GM21423 (cell line): ENCODE measurements around the gene ISG20.
A peak's percentile ranks its signal among the peaks of the same experiment; 100 is the strongest.
"Not testable (repeated sequence)": the region's sequence is repeated elsewhere in the genome, so short reads cannot be mapped to it uniquely, and the experiment has no call there.

Source experiments
- ATAC-seq: cut with Tn5 transposase; IDR thresholded peaks from one replicate; pipeline ENCODE4 v1.9.1; 2021; ENCODE audit warnings: mild to moderate bottlenecking, moderate library complexity; ENCODE audit not compliant: unreplicated experiment

The ISG20 gene

DNA sequence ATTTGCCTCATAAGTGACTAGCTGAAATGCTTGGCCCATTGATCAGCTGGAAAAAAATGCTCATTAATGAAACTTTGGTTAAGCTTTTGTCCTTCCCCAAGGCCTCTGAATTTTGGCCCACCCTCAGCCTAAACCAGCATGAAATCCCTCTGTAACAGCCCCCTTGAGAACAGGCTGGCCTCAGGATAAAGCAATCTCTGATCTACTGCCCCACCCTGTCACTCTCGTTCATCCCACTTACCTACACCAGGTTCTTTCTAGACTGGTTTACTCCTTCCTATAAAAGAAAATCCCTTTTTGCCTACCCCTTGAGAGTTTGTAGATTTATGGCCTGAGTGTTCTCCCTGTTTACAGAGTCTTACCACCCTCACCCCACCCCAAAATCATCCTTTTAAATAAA lies 21.0 kb upstream of the ISG20 start:
- no peak for ATAC-seq

DNA sequence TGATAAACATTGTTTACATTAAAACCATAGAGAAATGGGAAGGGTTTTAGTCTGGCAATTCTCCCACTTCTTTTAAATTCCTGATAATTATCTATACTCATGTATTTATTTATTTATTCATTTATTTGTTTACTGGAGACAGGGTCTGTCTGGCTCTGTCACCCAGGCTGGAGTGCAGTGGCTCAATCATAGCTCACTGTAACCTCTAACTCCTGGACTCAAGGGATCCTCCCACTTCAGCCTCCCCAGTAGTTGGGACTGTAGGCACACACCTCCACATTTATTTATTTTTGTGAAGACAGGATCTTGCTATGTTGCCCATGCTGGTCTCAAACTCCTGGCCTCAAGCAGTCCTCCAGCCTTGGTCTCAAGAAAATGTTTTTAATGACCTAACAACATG lies 20.1 kb upstream of the ISG20 start:
- ATAC-seq, result no peak

DNA sequence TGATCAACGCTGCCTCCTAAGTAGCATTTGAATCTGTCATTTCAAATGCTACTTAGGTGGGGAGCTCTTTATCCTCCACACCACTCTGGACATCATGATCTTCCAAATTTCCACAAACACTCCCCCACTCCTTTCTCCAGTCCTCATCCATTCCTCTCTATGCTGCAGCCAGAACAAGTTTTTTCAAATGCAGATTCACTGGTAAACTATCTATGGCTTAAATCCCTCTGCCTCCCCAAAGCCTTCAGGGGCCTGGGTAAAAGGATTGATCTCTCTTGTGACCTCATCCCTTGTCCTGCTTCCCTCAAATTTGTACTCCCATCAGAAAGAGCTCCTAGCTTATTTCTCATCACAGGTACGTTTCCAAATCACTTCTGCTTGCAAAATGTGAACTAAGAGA lies 19.0 kb upstream of the ISG20 start:
- no peak for ATAC-seq

DNA sequence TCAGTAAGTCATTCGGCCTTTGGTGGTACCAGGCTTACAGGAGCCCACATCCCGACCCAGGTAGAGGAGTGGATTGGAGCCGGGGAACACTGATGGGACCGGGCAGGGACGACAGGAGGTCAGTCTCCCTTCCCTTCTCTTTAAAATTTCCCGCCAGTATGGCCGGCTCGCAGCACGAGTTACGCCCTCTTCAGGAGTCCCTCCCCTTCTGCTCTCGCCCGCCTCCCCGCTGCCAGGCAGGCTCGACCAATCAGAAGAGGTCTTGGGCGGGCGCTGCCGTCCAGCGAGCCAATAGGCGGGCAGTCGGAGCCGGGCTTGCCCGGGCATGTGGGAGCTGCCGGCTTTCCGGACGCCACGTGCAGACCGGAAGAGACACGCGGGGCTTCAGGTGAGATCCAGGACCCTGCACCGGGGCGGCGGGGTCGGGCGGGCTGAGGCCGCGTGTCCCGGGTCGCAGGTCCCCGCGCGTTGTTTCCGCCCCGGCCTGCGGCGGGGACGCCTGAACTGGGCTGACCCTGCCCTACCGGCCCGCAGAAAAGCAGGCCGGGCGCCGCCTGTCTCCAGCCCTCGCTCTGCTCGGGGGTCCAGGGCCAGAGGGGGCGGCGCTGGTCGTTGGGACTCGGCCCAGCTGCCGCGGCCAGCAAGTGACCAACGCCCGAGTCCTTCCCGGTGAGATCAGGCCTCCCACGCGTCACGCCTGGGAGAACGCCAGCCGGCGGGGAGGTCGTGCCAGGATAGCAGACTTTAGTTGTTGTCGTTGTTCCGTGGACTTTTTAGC lies 17.6 kb upstream of the ISG20 start, which contains the start of gene AEN:
AEN (plus strand) TSS at position 346 of the 778 bp plus-strand sequence. CDS start 4,870 bp downstream, outside the sequence.
- ATAC-seq, result peak; percentile 95

DNA sequence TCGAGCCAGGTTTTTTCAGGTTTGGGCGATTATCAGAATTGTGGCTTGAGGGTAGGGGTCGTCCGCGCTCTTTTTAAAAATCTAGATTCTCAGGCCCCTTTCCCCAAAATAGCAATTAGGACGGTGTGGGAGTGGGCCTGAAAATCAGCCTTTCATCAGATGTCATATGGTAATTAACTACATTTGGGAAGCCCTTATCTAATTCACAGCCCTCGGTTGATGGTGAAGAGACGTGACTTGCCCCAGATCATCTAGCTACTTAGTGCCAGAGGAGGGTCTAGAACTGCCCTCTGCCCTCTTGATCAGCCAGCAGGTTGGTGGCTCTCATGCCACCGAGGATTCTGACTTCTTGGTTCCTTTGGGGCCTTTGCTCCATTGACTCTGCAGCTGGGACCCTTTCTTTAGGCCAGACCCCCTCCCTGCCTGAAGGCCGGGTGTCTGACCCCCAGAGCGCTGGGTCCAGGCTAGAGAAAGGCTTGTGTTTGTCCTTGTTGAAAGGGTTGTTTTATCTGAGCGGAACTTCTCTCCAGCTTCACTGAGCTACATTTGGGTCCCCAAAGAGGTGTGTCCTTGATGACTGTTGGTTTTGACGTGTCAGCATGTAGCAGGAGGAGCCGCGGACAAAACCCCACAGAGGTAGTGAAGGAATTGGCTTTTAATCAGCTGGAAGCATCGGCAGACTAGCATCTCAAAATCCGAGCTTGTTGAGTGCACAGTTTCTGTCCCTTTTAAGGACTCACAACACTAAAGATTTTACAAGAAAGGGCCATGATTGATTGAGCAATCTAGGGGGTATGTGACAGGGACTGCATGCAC lies 16.8 kb upstream of the ISG20 start:
- ATAC-seq, result no peak

DNA sequence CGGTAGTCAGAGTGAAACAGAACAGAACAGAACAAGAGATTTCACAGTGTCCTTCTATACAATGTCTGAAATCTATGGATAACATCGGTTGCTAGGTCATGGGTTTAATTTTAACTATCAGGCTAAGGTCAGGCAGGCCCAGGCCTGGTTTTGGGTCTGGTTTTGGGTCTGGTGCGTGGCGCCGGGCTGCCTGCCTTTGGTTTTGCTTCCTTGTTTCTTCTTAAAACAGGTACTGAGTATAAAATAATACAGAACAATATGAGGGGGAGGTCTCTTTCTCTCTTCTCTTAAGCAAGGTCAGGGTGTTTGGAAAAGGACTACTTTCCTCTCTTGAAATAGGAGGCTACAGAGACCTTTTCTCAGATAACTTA lies 16.2 kb upstream of the ISG20 start:
- no peak for ATAC-seq

DNA sequence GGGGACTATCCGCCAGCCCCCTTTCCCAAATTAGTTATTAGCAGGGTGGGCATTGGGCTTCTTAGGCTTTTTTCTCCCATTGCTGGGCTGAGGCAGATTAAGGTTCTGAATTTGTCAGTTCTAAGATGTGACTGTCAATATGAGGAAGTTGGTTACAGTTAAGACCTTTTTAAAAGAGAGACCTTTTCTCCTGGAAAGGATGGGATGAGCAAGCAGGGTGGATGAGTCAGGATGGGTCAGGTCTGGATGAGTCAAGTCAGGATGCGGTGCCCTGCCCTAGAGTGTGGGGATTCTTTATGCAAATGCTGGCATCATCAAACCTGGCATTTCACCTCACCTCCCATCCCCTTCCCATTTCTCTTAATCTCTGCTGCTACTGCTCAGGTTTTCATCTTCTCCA lies 15.8 kb upstream of the ISG20 start:
- ATAC-seq, result no peak

DNA sequence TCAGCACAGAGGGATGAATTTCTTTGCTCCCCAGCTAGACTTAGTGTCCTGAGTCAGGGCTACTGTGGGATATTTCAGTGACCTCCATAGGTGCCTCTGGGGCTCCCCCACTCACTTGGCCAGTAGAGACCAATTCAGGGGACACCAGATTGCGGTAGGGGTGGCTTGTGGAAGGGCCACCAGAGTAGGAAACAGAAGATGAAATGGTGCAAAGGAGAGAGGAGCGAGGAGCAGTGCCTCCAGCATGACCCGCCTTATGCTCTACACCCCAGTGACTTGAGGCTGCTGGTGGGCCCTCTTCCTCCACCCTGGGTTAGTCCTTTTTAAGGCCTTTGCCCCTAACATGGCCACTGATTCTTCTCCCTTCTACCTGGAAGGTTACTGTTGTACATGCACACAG lies 15.2 kb upstream of the ISG20 start:
- ATAC-seq, result no peak

DNA sequence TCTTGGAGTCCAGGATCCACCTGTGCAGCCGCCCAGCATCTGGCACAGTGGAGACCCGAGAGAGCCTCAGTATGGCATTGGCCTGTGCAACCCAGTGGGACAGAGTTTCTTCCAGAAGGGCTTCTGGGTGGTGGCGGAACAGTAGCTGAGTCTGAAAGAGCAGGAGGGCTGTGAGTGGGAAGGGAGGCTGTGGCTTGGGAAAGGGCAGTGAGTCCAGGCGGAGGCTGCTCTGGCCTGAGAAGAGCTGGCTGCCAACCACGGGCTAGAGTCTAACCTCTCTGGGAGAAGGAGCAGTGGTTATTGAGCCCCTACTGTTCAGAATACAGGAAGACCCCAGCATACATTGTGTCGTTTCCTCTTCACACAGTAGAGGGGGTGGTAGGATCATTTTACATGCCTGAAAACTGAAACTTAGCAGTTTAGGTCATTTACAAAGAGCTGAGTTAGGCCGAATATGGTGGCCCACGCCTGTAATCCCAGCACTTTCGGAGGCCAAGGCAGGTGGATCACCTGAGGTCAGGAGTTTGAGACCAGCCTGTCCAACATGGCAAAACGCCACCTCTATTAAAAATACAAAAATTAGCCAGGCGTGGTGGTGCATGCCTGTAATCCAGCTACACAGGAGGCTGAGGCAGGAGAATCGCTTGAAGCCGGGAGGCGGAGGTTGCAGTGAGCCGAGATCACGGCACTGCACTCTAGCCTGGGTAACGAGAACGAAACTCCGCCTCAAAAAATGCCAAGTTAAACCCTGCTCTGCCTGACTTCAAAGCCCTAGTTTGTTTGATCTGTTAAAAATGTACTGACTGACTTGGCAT lies 14.5 kb upstream of the ISG20 start:
- peak; percentile 29 for ATAC-seq

DNA sequence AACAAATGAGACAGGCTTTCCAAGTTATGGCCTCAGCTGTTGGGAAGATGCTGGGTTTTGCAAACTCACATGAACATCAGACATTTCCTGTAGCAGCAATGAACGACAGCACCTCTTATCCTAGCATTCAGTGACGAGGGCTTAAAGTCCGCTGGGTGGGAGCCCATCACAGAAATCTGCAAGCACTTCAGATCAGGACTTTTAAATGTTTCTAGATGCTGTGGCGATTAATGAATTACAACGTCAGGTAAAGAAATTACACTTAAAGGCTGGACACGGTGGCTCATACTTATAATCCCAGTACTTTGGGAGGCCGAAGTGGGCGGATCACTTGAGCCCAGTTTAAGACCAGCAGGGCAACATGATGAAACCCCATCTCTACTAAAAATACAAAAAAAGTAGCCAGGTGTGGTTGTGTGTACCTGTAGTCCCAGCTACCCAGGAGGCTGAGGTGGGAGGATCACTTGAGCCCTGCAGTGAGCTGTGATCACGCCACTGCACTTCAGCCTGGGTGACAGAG lies 13.8 kb upstream of the ISG20 start:
- no peak for ATAC-seq

DNA sequence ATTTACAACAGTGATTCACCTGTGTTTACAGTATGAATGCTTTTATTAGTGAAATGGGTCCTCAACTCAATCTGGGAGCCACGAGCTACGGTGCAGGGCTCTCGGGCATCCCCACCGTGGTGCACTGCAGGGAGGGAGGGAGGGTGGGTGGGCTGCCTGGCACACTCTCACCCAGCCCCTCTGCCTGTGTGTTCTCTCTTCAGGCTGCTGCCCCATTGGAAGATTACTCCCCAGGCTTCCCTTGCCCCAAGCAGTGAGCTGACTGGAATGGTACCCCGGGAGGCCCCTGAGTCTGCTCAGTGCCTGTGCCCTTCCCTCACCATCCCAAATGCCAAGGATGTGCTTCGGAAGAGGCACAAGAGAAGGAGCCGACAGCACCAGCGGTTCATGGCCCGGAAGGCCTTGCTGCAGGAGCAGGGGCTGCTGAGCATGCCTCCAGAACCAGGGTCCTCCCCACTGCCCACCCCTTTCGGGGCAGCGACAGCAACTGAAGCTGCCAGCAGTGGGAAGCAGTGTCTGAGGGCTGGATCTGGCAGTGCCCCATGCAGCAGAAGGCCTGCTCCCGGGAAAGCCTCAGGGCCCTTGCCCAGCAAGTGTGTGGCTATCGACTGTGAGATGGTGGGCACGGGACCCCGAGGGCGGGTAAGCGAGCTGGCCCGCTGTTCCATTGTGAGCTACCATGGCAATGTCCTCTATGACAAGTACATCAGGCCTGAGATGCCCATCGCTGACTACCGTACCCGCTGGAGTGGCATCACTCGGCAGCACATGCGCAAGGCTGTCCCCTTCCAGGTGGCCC lies 12.7 kb upstream of the ISG20 start:
- ATAC-seq, result no peak

DNA sequence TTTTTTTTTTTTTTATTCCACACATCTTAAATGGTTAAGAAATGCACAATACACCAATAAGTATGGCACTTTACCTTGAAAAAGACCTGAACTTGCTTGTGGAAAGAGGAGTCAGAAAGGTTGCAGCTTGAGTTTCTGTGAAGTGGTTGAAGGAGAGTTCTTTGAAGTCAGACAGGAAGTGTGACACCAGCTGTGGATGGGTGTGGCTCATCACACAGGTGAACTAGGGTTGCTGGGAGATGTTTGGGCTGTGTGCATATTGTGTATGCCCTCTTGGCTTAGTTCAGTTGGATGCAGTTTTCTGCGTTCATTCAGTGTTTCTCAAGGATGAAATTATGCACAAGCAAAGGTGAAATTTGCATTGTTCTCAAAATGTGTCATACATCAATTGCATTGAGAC lies 11.4 kb upstream of the ISG20 start:
- ATAC-seq, result no peak

DNA sequence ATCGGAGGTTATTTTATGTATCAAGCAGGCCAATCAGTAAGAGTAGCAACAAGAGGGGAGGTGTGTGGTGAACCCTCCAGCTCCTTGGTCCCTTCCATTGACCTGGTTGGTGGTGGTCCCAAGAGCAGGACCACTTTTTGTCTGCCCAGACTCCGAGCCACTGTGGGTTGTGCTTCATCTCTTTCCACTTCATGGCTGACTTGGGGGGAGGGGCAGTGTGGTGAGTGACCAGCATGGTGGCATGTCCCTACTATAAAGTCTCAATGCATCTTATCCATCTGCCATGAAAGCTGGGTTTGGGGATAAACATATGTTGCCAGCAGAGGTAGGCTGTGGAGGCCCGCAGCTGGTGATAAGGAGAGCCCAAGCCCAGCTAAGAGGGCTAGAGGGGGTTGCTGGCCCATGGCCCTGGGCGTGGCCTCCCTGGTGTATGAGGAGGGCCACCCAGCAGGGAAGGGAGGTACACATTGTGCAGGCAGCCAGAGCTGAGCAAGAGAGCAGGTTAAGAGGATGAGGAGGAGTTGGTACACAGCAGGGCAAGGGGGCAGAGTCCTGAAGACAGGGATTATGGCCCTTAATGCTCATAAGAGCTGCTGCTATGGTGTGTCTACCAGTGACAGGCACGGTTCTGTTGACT lies 10.7 kb upstream of the ISG20 start:
- no peak for ATAC-seq

DNA sequence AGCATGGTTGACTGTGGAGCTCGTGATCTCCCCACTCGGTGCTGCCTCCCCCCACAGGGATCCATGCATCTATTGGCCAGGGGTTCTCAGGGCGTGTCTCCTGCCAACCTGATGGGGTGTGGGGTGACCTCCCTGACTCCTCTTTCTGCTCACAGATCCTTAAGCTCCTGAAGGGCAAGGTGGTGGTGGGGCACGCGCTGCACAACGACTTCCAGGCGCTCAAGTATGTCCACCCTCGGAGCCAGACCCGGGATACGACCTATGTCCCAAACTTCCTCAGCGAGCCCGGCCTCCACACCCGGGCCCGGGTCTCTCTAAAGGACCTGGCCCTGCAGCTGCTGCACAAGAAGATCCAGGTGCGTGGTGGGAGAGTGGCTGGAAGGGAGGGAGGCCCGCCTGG lies 9.7 kb upstream of the ISG20 start:
- ATAC-seq, result no peak

DNA sequence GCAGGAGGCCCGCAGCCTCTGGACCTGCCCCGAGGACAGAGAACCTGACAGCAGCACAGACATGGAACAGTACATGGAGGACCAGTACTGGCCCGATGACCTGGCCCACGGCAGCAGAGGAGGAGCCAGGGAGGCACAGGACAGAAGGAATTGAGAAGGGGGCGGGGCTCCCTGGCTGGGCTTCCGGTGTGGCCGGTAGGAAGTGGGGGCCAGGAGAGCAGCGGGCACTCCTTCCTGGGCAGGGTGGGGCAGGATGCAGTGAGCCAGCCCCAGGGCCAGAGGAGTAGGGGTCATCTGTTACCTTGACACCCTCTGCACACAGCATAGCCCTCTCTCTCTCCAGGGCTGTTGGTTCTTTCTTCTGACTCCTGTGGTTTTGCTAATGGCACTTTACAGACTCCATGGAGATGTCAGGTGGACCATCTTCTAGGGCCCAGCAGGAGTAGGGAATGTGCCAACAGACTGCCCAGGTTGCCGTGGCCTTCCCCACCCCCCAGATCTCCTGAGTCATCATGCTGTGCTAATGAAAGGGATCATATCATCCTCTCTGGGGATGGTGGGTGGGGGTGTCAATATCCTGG lies 8.6 kb upstream of the ISG20 start:
- no peak for ATAC-seq

DNA sequence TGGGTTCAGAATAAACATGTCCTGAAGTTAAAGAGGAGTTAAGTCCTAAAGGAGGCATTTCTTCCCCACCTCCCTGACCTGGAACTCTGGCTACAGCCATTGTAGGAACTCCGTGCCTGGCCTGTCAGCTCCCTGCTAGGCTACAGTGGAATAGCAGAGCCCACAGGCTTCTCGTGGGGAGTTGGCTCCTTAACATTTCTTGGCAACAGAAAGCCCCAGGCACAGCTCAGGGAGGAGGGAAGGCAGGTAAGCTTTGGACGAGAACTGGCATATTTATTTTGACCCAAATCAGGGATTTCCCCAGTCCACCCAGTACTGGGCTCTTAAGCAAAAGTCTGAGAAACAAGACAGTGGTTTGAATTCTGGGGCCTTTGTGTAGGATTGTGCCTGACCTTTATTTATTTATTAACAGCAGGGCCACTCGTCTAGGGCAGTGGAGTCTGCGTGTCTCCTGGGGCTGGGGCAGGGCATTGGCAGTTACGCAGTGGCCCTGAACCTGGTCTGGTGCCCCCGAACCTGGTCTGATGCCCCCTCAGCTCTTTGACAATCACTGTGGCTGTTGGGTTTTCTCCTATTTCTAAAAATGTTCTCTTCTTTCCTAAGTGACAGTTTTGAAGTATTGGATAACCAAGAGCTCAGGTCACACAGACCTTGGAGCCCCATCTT lies 7.9 kb upstream of the ISG20 start:
- no peak for ATAC-seq

DNA sequence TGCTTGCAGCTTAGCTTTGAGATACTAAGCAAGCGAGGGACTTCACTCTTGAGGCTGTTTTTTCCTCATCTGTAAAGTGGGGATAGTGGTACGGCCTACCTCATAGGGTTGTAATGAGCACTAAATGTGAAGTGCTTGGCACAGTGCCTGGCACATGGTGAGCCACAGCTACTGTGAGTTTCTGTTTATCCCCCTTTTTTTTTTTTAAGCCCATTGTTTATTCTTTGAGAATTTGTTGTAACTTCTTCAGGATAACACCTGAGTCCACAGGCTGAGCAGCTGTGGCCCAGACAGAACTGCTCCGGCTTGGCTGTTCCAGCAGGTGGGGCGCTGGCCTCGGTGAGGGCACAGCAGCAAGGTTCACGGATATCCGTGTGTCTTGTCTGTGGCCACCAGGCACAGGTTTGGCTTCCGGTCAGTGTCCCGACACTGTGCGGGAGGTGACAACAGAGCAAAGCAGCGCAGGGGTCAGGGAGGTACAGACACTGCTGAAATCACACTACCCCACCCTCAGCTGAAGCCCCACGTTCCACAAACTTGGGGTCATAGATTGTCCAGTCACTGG lies 7.3 kb upstream of the ISG20 start:
- no peak for ATAC-seq

DNA sequence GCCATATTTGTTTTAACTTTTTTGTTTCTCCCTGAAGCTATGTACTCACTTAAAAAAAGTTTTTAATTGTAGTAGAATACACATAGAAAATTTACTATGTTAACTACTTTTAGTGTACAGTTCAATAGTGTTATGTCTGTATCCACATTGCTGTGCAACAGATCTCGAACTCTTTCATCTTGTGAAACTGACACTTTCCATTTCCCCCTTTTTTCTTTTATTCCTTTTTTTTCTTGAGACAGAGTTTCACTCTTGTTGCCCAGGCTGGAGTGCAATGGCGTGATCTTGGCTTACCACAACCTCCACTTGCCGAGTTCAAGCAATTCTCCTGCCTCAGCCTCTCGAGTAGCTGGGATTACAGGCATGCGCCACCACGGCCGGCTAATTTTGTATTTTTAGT lies 6.0 kb upstream of the ISG20 start:
- not testable (repeated sequence) for ATAC-seq

DNA sequence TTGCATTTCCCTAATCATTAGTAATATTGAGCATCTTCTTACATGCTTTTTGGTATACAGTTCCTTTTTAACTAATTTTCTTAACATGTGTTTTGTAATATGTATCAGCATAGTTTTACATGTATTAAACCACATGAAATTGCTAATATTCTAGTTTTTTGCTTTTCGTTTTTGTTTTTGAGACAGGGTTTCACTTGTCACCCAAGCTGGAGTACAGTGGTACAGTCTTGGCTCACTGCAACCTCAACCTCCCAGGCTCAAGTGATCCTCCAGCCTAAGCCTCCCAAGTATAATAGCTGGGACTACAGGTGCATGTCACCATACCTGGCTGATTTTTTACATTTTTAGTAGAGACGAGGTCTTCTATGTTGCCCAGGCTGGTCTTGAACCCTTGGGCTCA lies 4.4 kb upstream of the ISG20 start:
- no peak for ATAC-seq
